Astrocyte (in vitro differentiated cells and primary cell): ENCODE measurements around the gene FGF1. TPM values are rescaled to one million over a fixed set of nuclear protein-coding genes. Genes with fewer than 3 reads are reported as not detected.

ENCODE experiments used
- DNase-seq: peaks from one replicate; pipeline ENCODE4 v3.0.0-alpha.2; 2010; ENCODE audit warnings: low read depth
- FAIRE-seq: peaks from 2 replicates; lab custom pipeline; 2011; peaks lifted over from hg19 to GRCh38; lab: Jason Lieb, UNC
- H2AFZ ChIP-seq: 2 replicates; pipeline ENCODE4 v1.6.0; 2012; ENCODE audit warnings: low read depth, low read length, inconsistent platforms
- H3K27ac ChIP-seq: 2 replicates; pipeline ENCODE4 v1.5.1; 2011; ENCODE audit warnings: low read depth, low read length, inconsistent platforms
- H3K27me3 ChIP-seq: 2 replicates; pipeline ENCODE4 v1.6.0; 2011; ENCODE audit warnings: low read length, inconsistent platforms; ENCODE audit not compliant: insufficient read depth
- H3K36me3 ChIP-seq: 2 replicates; pipeline ENCODE4 v1.5.1; 2011; ENCODE audit warnings: low read length, inconsistent platforms; ENCODE audit not compliant: insufficient read depth
- H3K4me1 ChIP-seq: 2 replicates; pipeline ENCODE4 v1.5.1; 2011; ENCODE audit warnings: low read length, inconsistent platforms; ENCODE audit not compliant: insufficient read depth
- H3K4me2 ChIP-seq: 2 replicates; pipeline ENCODE4 v1.6.0; 2012; ENCODE audit warnings: low read length, inconsistent platforms
- H3K4me3 ChIP-seq: 2 replicates; pipeline ENCODE4 v1.5.1; 2011; ENCODE audit warnings: low read depth, mild to moderate bottlenecking, low read length, inconsistent platforms; ENCODE audit not compliant: insufficient read depth
- H3K79me2 ChIP-seq: 2 replicates; pipeline ENCODE4 v1.6.0; 2012; ENCODE audit warnings: mild to moderate bottlenecking, low read length, inconsistent platforms; ENCODE audit not compliant: insufficient read depth
- H3K9ac ChIP-seq: 2 replicates; pipeline ENCODE4 v1.6.0; 2012; ENCODE audit warnings: mild to moderate bottlenecking, low read length, inconsistent platforms
- H3K9me3 ChIP-seq: 2 replicates; pipeline ENCODE4 v1.5.1; 2012; ENCODE audit warnings: low read depth, mild to moderate bottlenecking, low read length, inconsistent platforms; ENCODE audit not compliant: insufficient read depth
- H4K20me1 ChIP-seq: 2 replicates; pipeline ENCODE4 v1.6.0; 2012; ENCODE audit warnings: low read length, inconsistent platforms; ENCODE audit not compliant: insufficient read depth
- H3K27ac Mint-ChIP-seq: one replicate; pipeline ENCODE4 v1.8.0; 2021; ENCODE audit warnings: mild to moderate bottlenecking, mixed read lengths; ENCODE audit not compliant: unreplicated experiment
- H3K27me3 Mint-ChIP-seq: one replicate; pipeline ENCODE4 v1.8.0; 2021; ENCODE audit warnings: low read depth, mixed read lengths; ENCODE audit not compliant: unreplicated experiment
- H3K36me3 Mint-ChIP-seq: one replicate; pipeline ENCODE4 v1.8.0; 2021; ENCODE audit warnings: low read depth, mixed read lengths; ENCODE audit not compliant: unreplicated experiment
- H3K4me1 Mint-ChIP-seq: one replicate; pipeline ENCODE4 v1.8.0; 2021; ENCODE audit warnings: low read depth, mixed read lengths; ENCODE audit not compliant: unreplicated experiment
- H3K4me3 Mint-ChIP-seq: one replicate; pipeline ENCODE4 v1.8.0; 2021; ENCODE audit warnings: mild to moderate bottlenecking, moderate library complexity, mixed read lengths; ENCODE audit not compliant: unreplicated experiment
- H3K9me3 Mint-ChIP-seq: one replicate; pipeline ENCODE4 v1.8.0; 2021; ENCODE audit warnings: mild to moderate bottlenecking, mixed read lengths; ENCODE audit not compliant: unreplicated experiment
- CTCF ChIP-seq: IDR thresholded peaks from 2 replicates; pipeline ENCODE4 v1.5.1; 2011; ENCODE audit warnings: low read depth, mild to moderate bottlenecking, inconsistent platforms, low read length, moderate library complexity; ENCODE audit not compliant: insufficient read depth
- EZH2 ChIP-seq: IDR thresholded peaks from 2 replicates; pipeline ENCODE4 v1.6.1; 2012; ENCODE audit warnings: mild to moderate bottlenecking, low read length, inconsistent platforms; ENCODE audit not compliant: insufficient read depth
- total RNA-seq: library from RNA; stranded (reverse); gene quantifications from 2 replicates; pipeline ENCODE4 v1.2.1, GENCODE V29; 2021

Gene FGF1
- total RNA-seq, 1 donor from 2014 or later: 70.9 TPM

DNA sequence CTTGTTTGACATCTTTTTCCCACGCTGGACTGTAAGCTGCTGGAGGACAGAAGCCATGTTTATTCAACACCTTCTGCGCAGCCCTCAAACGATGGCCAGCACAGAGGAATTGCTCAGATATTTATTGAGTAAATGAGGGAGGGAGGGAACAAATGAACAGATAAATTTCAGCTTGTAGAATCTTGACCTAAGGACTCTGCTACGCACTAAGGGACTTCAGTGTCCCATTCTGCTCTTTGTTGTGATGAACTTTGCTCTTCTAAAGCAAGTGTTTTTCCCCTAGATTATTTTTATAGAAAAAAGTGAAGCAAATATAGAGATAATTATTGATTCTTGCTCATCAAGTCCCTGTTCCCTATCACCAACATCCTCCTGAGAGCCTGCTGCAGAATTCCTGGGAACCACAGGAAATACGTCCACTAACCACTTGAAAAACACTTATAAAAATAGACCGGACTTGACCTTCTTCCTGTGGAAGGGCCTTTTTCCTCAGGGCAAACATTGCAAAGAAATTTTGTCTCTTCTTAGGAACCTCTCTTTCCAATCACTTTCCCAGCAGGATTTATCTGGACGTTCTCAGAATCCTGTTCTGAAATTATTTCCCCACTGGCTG lies 54.9 kb downstream of the FGF1 start:
- no peak for FAIRE-seq
- Mint-ChIP-seq H3K36me3 (no peaks in the 10 kb centered on the region), H3K4me3 (no peak overlapping the region)

DNA sequence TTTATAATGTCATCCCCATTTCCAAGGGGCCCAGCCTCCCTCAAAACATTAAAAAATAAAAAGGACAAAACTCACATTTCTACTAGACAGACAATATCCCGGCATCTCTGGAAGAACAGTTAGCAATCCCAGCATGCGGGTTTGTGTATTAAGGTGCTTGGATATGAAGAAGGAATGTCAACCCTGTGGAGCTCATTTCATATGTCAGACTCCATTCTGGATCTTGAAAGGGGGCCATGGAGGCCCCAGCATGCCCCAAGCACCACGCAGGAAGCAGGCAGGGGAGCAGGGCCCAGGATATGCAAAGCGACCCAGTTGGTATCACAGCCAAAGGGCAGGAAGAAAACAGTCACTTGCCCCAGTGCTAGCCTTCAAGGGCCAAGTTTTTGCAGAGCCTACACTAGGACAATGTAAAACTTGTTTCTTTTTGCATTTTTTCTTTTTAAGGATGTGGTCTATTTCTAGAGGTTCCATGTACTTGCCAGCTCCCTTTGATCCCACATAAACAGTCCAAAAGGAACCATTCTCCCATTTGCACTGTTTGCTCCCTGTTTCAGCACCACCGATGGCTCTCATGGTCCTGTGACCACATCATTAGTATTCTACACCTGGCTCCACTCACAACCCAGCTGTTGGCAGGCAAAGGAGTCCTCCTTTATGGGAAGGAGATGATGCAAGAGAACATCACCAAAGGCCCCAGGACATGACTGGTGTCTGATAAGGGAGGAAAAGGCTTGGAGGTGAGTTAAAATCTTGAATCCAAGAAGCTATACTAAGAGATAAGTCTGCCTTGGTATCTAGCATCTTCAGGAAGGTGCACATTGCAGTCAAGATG lies 58.3 kb downstream of the FGF1 start:
- no peak for FAIRE-seq
- no peaks in the 10 kb centered on the region for H3K9me3 ChIP-seq
- H3K4me1 ChIP-seq: peaks cover 23% of the 10 kb centered on the region
- peaks cover 36% of the 10 kb centered on the region for H3K4me1 Mint-ChIP-seq
- H3K36me3 ChIP-seq: no peaks in the 10 kb centered on the region
- DNase-seq: no peak
- H2AFZ ChIP-seq: no peak overlapping the region
- no peaks in the 10 kb centered on the region for H4K20me1 ChIP-seq
- no peaks in the 10 kb centered on the region for H3K9me3 Mint-ChIP-seq
- no peaks in the 10 kb centered on the region for H3K27me3 ChIP-seq
- no peak overlapping the region for H3K4me3 Mint-ChIP-seq
- no peak overlapping the region for H3K9ac ChIP-seq
- peaks cover 3% of the 10 kb centered on the region for H3K27me3 Mint-ChIP-seq
- no peaks in the 10 kb centered on the region for H3K79me2 ChIP-seq
- H3K4me3 ChIP-seq: no peak overlapping the region
- H3K27ac ChIP-seq: no peak overlapping the region
- no peaks in the 10 kb centered on the region for H3K36me3 Mint-ChIP-seq
- no peak for TF ChIP-seq CTCF
- H3K27ac Mint-ChIP-seq: no peak overlapping the region
- no peak overlapping the region for H3K4me2 ChIP-seq

More for the DNA sequence above, 54.9 kb downstream of the FGF1 start:
- Histone ChIP-seq H3K4me3 (no peak overlapping the region), H3K79me2 (no peaks in the 10 kb centered on the region), H3K36me3 (no peaks in the 10 kb centered on the region), H3K27me3 (no peaks in the 10 kb centered on the region), H2AFZ (no peak overlapping the region), H3K9ac (no peak overlapping the region), H4K20me1 (no peaks in the 10 kb centered on the region), H3K27ac (no peak overlapping the region), H3K9me3 (no peaks in the 10 kb centered on the region), H3K4me1 (peaks cover 10% of the 10 kb centered on the region), H3K4me2 (peak overlapping the region; percentile 34)
- H3K27ac Mint-ChIP-seq: no peak overlapping the region
- TF ChIP-seq EZH2 (no peak), CTCF (no peak)
- H3K9me3 Mint-ChIP-seq: no peaks in the 10 kb centered on the region
- DNase-seq: peak; percentile 36
- peaks cover 3% of the 10 kb centered on the region for H3K27me3 Mint-ChIP-seq
- peaks cover 24% of the 10 kb centered on the region for H3K4me1 Mint-ChIP-seq

- Histone ChIP-seq H3K9ac (no peak overlapping the region), H3K9me3 (no peaks in the 10 kb centered on the region), H3K27ac (no peak overlapping the region), H3K4me1 (peaks cover 25% of the 10 kb centered on the region), H3K4me3 (no peak overlapping the region), H4K20me1 (no peaks in the 10 kb centered on the region), H3K36me3 (no peaks in the 10 kb centered on the region), H2AFZ (no peak overlapping the region), H3K79me2 (no peaks in the 10 kb centered on the region), H3K4me2 (no peak overlapping the region), H3K27me3 (no peaks in the 10 kb centered on the region)
- H3K27ac Mint-ChIP-seq: no peak overlapping the region
- no peak for TF ChIP-seq EZH2
- TF ChIP-seq CTCF: no peak
- DNase-seq (no peak), FAIRE-seq (no peak)
- peaks cover 3% of the 10 kb centered on the region for H3K27me3 Mint-ChIP-seq
- no peaks in the 10 kb centered on the region for H3K36me3 Mint-ChIP-seq
- H3K4me3 Mint-ChIP-seq: no peak overlapping the region
- H3K4me1 Mint-ChIP-seq: peaks cover 39% of the 10 kb centered on the region
- no peaks in the 10 kb centered on the region for H3K9me3 Mint-ChIP-seq
These were observed 59.1 kb downstream of the FGF1 start for GRCh38 chr5:142626786-142627185.
